Fibroblast of mammary gland (primary cell): Measurements from ENCODE around the gene BNC2.
A peak's percentile ranks its signal among the peaks of the same experiment; 100 is the strongest.

Source experiments
- DNase-seq: peaks from one replicate; pipeline ENCODE4 v3.0.0-alpha.2; 2010; ENCODE audit warnings: low read depth
- H3K4me3 ChIP-seq: 2 replicates; pipeline ENCODE4 v1.5.1; 2011; ENCODE audit warnings: low read depth, mild to moderate bottlenecking, low read length, moderate library complexity; ENCODE audit not compliant: control insufficient read depth
- CTCF ChIP-seq: conservative IDR thresholded peaks from 2 replicates; pipeline ENCODE4 v1.5.1; 2011; ENCODE audit warnings: low read depth, low read length, inconsistent platforms; ENCODE audit not compliant: control insufficient read depth, insufficient read depth

Gene BNC2

DNA sequence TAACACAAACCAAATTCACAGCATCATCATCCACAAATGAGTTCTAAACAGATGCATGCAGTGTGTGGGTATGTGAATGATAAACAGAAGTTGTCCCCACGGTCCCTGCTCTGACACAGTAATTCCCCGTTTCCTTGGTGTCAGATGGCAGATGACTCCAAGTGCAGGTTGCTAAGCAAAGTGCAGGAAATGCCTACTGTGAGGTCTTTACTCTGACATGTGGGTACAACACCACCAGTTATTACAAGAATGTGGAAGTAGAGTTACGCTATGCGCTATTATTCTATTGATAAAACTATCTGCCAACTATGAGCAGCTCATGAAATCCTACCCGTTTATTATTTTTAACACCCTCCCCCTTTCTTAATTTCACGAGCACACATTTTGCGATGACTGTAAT lies 448.9 kb downstream of the BNC2 start:
- no peak overlapping the region for H3K4me3 ChIP-seq
- TF ChIP-seq CTCF = no peak
- no peak for DNase-seq

GRCh38 chr9:16419124-16419523 lies 451.3 kb downstream of the BNC2 start:
- no peak for TF ChIP-seq CTCF
- no peak overlapping the region for H3K4me3 ChIP-seq
- no peak for DNase-seq

DNA sequence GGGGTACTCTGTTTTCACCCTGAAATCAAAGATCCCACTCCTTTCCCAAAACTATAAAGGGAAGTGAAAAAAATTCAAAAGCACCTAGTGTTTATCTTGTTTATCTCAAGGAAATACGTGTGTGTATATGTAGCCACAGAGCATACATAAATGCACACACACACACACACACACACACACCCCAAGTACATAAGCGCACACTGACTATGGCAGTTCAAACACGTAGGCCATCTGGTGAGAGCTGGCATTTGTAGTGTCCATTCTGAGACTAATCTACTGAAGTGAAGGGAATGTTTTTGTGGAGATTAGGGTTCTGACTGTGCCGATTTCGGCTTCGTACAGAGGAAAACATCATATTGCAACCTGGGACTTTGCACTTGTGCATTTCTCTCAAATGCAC lies 451.7 kb downstream of the BNC2 start:
- TF ChIP-seq CTCF = no peak
- no peak overlapping the region for H3K4me3 ChIP-seq
- DNase-seq = no peak

DNA sequence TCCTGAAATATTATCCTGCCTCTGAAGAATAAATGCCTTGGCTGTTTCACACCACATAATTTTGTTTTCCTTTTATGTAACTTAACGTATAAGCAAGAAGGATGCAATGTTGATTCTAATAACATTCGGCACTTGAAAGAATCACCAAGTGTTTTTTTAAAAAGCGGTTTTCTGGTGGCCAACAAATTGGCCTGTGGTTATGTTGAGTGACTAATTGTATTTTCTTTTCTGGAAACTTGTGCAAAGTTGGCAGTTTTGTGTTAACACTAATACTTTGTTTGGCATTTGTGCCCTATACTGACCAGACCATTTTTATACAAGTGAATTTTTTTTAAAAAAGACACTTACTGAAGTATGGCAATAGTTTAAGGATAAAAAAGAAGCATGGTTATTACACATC lies 452.7 kb downstream of the BNC2 start:
- TF ChIP-seq CTCF = no peak
- peak; percentile 80 for DNase-seq
- H3K4me3 ChIP-seq = no peak overlapping the region

- no peak overlapping the region for H3K4me3 ChIP-seq
- DNase-seq = peak; percentile 97
- TF ChIP-seq CTCF = no peak
These were observed 453.3 kb downstream of the BNC2 start for GRCh38 chr9:16417161-16417560.

GRCh38 chr9:16414451-16414850 lies 456.0 kb downstream of the BNC2 start:
- TF ChIP-seq CTCF = no peak
- peak; percentile 52 for DNase-seq
- H3K4me3 ChIP-seq = no peak overlapping the region

DNA sequence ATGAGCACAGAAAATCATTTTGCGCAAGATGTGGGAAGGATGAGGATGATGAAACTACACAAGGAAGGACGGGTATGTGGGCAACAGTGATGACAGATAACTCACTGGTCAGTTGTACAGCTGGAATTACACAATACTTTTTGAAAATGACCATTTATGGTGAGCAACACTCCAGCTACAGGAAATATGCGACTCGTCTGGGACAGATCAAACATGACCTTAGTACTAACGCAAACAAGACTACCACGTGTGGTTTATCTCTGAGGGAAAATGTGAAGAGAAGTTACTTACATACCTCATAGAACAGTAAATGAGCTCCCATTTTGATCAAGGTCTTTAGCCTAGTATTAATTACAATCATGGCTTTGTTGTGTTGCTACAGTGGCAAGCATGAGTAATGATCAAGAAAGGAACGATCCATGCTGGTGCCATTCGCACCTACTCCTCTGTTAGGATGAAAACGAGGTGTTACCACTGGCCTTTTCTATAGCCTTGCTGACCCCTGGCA lies 456.9 kb downstream of the BNC2 start:
- no peak overlapping the region for H3K4me3 ChIP-seq
- DNase-seq = peak; percentile 100
- TF ChIP-seq CTCF = no peak
